ENCODE results near the gene OPA1.

DNA sequence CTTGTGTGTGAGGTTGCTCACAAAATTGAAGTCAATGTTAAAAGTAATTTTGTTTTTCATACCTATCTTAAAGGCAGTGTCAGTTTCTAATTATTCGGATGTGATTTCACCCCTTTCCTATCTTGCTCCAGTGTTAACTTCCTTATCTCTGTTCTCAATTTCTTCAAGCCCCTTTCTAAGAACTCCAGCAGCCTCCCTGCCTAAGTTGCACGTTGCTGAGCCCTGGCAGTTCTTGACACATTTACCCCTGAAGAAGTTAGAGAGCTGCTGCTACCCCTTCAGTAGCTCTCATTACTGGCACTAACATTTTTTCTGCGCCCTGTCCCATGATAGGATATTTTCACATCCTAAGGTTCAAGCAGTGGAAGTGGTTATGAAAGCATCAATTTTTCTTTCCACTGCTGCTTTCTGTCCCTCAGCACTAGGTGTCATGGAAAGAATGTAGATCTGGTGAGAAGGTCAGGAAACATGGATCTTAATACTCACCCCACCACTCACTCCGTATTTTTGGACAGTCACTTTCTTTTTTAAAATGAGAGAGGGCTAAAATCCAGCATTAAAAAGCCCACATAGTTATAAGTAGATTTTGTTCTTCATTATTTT lies 62.9 kb downstream of the OPA1 start:
- TF ChIP-seq EZH2 (IDR thresholded peaks at IDR 0.05; ENCODE audit: insufficient read depth, poor library complexity, severe bottlenecking): no peak
- TF ChIP-seq EZH2phosphoT487 (IDR thresholded peaks at IDR 0.05; ENCODE audit: insufficient read depth, low read depth): no peak
